RWPE1 (cell line): ENCODE measurements around the gene SPRR1A.
A peak's percentile ranks its signal among the peaks of the same experiment; 100 is the strongest.

Experiments
- CTCF ChIA-PET: fragments of 350-600 bp; sonication (Branson Sonifier 250); formaldehyde crosslinking; extraction: SDS; loops from one replicate; lab custom pipeline; 2021; lab: Yijun Ruan, JAX
- POLR2A ChIA-PET: fragments of 400-600 bp; formaldehyde crosslinking; extraction: SDS; loops from one replicate; lab custom pipeline; 2020; ENCODE audit warnings: antibody characterized with exemption; ENCODE audit not compliant: low non-redundant PET; lab: Yijun Ruan, JAX
- DNase-seq: peaks from one replicate; pipeline ENCODE4 v3.0.0; 2012; ENCODE audit warnings: low spot score
- H3K27ac ChIP-seq: fragments of 450-650 bp; 2 replicates; pipeline ENCODE4 v1.5.1; 2017
- TF ChIP-seq, protein P1 (sequence below): fragments of 450-650 bp; conservative IDR thresholded peaks from 2 replicates; pipeline ENCODE4 v1.5.1; 2017; ENCODE audit warnings: low read depth, mild to moderate bottlenecking

SPRR1A gene

DNA sequence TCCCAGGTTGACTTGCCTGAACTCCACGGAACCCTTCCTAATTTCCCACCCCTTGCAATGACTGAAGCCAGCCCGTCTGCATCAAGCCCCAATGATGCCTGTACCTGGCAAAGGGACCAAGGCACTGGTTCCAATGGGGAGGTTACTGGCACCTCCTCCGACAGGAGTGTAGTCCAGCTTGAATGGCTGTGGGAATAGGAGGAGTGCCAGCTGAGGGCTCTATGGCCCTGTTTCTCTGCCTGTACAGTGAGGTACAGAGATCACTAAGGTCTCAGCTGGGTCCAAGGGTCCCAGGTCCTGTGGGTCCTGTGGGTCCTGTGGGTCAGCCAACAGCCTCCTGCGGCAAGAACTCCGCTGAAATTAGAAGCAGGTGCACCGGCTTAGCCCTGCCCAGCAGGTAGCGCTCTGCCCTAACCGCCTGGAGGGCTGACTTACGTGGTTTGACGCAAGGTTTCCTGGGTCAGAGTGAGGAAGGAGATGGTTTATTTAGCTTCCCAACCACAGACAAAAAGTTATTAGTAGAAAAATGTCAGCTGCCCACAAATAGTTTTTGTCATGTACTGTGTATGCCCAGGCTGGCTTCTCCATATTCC, 23.3 kb upstream of the SPRR1A start:
- ChIA-PET CTCF (interaction anchor here (0.8 kb wide), 1 partner anchor 762 kb away, joined by 3 read pairs; no protein-coding TSS in a partner anchor), POLR2A (no interaction called here)
- DNase-seq = no peak
- TF ChIP-seq, protein P1, sequence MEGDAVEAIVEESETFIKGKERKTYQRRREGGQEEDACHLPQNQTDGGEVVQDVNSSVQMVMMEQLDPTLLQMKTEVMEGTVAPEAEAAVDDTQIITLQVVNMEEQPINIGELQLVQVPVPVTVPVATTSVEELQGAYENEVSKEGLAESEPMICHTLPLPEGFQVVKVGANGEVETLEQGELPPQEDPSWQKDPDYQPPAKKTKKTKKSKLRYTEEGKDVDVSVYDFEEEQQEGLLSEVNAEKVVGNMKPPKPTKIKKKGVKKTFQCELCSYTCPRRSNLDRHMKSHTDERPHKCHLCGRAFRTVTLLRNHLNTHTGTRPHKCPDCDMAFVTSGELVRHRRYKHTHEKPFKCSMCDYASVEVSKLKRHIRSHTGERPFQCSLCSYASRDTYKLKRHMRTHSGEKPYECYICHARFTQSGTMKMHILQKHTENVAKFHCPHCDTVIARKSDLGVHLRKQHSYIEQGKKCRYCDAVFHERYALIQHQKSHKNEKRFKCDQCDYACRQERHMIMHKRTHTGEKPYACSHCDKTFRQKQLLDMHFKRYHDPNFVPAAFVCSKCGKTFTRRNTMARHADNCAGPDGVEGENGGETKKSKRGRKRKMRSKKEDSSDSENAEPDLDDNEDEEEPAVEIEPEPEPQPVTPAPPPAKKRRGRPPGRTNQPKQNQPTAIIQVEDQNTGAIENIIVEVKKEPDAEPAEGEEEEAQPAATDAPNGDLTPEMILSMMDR = no peak
- H3K27ac ChIP-seq = no peak overlapping the region

DNA sequence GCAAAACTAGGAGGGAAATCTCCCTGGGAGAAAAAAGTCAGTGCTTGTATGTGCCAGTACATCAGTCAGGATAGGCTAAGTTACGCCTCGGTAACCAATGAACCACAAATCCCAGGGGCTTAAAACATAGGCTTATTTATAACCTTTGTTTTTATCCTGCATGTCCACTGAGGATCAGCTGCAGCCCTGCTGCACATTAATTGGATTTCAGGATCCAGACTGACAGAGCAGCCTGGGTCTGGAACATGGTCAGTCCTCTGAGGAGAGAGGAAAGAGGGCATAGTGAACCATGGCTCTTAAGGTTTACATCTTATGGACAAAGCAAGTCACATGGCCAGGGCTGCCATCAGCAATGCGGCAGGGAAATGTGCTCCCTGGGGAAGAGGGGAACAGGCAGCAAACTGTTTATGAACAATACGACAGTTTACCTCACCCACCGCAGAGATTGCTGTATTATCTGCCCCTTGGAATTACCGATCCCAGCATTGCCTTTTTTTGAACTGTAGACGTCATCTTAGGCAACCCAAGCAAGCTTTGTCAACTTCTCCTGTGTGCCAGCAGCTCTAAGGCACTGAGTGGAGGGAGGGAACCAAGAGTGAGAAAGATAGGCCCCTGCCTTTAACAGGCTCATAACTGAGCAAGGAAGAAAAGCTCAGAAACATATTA, 22.5 kb upstream of the SPRR1A start:
- H3K27ac ChIP-seq = no peak overlapping the region
- no peak for DNase-seq
- TF ChIP-seq, protein P1 = no peak
- ChIA-PET CTCF (interaction anchor here (0.6 kb wide), 1 partner anchor 235 kb away, joined by 3 read pairs; no protein-coding TSS in a partner anchor), POLR2A (no interaction called here)

- TF ChIP-seq, protein P1 = no peak
- no peak for DNase-seq
- ChIA-PET POLR2A (no interaction called here), CTCF (interaction anchor here (1.0 kb wide), 1 partner anchor 9 kb away, joined by 5 read pairs; no protein-coding TSS in a partner anchor)
- H3K27ac ChIP-seq = no peak overlapping the region
Measured at GRCh38 chr1:152962876-152963415, 20.9 kb upstream of the SPRR1A start.

- no peak overlapping the region for H3K27ac ChIP-seq
- POLR2A ChIA-PET = no interaction called here
- CTCF ChIA-PET = interaction anchor here (0.7 to 0.8 kb wide), 2 partner anchors 94 to 324 kb away, joined by 3 to 6 read pairs; no protein-coding TSS in a partner anchor
Measured at GRCh38 chr1:152964536-152964935, 19.3 kb upstream of the SPRR1A start.

DNA sequence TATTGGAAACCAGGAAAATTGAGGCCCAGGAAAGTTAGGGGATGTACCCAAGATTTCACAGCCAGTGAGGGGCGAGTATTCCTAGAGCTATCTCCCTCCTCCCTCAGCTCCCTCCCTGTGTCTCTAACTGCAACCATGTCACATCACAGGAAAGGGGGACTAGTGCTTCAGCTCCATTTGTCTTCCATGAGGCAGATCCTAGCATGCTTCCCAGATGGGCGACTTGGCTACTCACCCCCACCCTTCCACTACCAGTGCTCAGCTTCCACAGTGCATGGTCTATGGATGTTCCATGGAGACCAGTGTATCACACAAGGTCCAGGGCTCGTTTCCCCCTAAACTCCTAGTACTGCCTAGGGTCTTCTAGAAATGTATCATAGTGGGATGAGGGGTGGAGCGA, 18.0 kb upstream of the SPRR1A start:
- POLR2A ChIA-PET = no interaction called here
- TF ChIP-seq, protein P1 = no peak
- no peak overlapping the region for H3K27ac ChIP-seq
- no peak for DNase-seq
- CTCF ChIA-PET = interaction anchor here (0.6 kb wide), 2 partner anchors 9 to 50 kb away, joined by 3 read pairs; no protein-coding TSS in a partner anchor

More at GRCh38 chr1:152964536-152964935, 19.3 kb upstream of the SPRR1A start:
- TF ChIP-seq, protein P1 = no peak
- DNase-seq = peak; percentile 22

DNA sequence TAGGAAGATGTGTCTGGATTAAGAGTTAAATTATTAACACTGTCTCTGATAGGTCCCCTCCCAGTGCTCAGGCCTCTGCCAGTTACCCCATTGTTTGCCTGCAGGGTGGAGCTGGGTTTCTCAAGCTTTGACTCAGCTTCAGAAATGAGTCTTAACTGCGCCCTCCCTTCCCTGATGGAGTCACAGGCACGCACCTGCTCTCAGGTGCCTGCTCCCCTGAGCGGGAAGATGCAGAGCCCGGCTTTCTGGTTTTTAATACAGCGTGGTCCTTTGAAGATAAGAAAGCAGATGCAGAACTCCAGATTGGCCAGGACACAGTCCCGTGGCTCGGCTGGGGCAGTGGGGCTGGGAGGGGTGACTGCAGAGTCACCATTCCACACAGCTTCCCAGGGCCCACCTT, 16.7 kb upstream of the SPRR1A start:
- TF ChIP-seq, protein P1 = no peak
- peak overlapping the region; percentile 68 for H3K27ac ChIP-seq
- peak; percentile 80 for DNase-seq
- ChIA-PET POLR2A (interaction anchor here (1.3 kb wide), 1 partner anchor 13 kb away, joined by 3 read pairs; no protein-coding TSS in a partner anchor), CTCF (no interaction called here)
